Skeletal muscle tissue (tissue), 4 donors: Measurements from ENCODE around the gene JAG2. TPM values are rescaled to one million over a fixed set of nuclear protein-coding genes. Genes with fewer than 3 reads are reported as not detected.
"Not testable (repeated sequence)": the region's sequence is repeated elsewhere in the genome, so short reads cannot be mapped to it uniquely, and the experiment has no call there.

Source experiments
- H3K27ac ChIP-seq: one replicate; pipeline ENCODE4 v1.7.0; 2013; ENCODE audit warnings: mild to moderate bottlenecking, low read depth, low read length, inconsistent platforms
- H3K27me3 ChIP-seq, 3 donors: one replicate each; pipeline ENCODE4 v1.7.0; 2013; ENCODE audit warnings: low read length in 3 of 3; ENCODE audit not compliant: control insufficient read depth in 3 of 3, insufficient read depth in 3 of 3
- H3K36me3 ChIP-seq, 3 donors: one replicate each; pipeline ENCODE4 v1.7.0; 2013; ENCODE audit warnings: low read length in 3 of 3; ENCODE audit not compliant: control insufficient read depth in 3 of 3, insufficient read depth in 3 of 3
- H3K4me1 ChIP-seq, 3 donors: one replicate each; pipeline ENCODE4 v1.7.0; 2013; ENCODE audit warnings: low read length in 3 of 3, mild to moderate bottlenecking in 3 of 3; ENCODE audit not compliant: control insufficient read depth in 3 of 3, insufficient read depth in 3 of 3
- H3K4me3 ChIP-seq, 3 donors: one replicate each; pipeline ENCODE4 v1.7.0; 2013; ENCODE audit warnings: low read length in 3 of 3
- H3K9ac ChIP-seq, 3 donors: one replicate each; pipeline ENCODE4 v1.7.0; 2013; ENCODE audit warnings: low read length in 3 of 3, mild to moderate bottlenecking in 3 of 3, moderate library complexity in 2 of 3, low read depth in 1 of 3
- H3K9me3 ChIP-seq, 3 donors: one replicate each; pipeline ENCODE4 v1.7.0; 2013; ENCODE audit warnings: low read length in 3 of 3; ENCODE audit not compliant: control insufficient read depth in 3 of 3
- total RNA-seq: library from RNA; depleted of rRNA; stranded (reverse); fragments of >200 nt; gene quantifications from one replicate; pipeline ENCODE4 v1.2.3, GENCODE V29; 2014
- donor health status: Osteomylitis.

Gene JAG2
- total RNA-seq, 1 donor from 2014 or later, result 33.9 TPM

DNA sequence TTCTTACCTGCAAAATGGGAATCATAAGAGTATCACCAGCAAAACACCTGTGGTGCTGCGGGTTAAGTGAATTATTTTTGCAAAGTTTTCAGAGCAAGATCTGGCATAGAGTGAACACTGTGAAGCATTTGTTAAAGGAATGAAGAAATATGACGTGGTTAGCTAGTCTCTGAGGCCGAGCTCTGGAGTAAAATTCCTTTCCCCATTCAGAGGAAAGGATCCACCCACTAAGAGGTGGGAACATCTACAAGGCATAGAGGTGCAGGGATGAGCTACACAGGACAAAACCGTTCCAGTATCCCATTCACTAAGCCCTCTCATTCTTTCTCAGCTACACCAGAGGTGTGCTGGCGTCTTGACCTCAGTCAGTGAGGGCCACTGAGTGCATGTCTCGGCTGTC, 48.5 kb downstream of the JAG2 start:
- H3K9ac ChIP-seq, result no peak overlapping the region
- no peaks in the 10 kb centered on the region for H3K36me3 ChIP-seq
- H3K27me3 ChIP-seq, result peaks cover 15 to 26% (median 16%) of the 10 kb centered on the region in 3 donors
- peaks cover 8 to 17% (median 10%) of the 10 kb centered on the region in 3 donors for H3K9me3 ChIP-seq
- H3K4me1 ChIP-seq, result no peaks in the 10 kb centered on the region
- no peak overlapping the region for H3K27ac ChIP-seq
- no peak overlapping the region for H3K4me3 ChIP-seq

DNA sequence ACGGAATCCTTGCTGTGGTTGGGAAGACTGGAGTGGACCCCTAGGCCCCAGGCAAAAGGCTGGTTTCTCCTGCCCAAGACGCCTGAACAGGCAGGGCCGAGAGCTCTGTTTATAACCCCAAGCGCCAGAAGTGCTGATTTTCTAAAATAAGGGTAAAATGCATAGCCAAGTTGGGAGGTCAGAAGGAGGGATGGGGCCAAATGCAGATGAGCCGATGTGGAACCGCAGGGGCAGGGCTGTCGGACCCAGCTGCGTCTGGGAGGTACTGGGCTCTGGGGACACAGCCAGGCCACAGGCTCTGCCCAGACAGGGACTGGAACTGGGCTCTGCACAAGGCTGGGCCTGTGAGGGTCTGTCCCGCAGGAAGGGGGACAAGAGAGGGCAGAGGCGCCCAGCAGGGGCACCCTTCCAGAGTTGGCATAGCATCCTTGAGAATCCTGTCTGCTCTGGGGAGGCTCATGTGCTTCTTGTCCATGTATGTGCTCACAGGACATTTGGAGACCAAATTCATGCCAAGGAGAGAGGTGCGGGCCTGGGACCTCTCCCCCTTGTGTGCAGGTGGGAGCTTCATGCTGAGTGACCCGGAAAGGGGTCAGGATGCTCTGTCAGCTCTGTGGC, 49.1 kb downstream of the JAG2 start:
- no peaks in the 10 kb centered on the region for H3K36me3 ChIP-seq
- peaks cover 11 to 21% (median 12%) of the 10 kb centered on the region in 3 donors for H3K27me3 ChIP-seq
- no peak overlapping the region for H3K9ac ChIP-seq
- peaks cover 8 to 17% (median 10%) of the 10 kb centered on the region in 3 donors for H3K9me3 ChIP-seq
- no peak overlapping the region for H3K27ac ChIP-seq
- no peaks in the 10 kb centered on the region for H3K4me1 ChIP-seq
- no peak overlapping the region for H3K4me3 ChIP-seq

DNA sequence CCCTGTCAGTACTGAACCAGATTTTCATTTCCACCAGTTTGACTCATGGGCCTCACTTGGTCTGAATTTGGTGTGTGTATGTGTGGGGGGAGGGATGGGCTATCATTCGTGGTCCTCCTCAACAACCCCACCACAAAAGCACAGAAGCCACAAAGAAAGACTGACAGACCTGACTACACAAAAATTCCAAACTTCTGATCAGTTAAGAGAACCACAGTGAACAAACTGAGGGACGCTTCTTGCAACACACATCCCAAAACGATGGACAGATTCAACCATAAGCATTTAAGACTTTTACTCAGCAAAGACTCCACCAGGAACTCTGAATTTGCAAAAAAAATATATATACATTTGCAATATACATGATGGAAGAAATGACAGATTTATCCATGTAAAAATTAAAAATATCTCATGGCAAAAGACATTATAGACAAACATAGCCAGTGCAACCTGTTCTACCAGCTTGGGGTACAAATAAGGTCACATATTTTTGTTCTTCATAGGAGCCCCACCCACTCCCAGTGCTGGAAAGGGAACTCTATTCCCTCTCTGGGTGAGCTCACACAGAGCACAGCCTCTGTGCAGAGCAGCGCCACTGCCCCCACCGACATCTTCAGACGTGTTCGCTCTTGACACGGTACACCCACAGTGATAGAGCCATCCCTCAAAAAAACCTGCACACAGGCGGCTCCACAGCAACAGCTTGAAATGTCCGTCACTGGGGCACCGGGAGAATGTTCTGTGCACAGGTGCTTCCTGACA, 49.7 kb downstream of the JAG2 start:
- H3K9me3 ChIP-seq, result peaks cover 8 to 17% (median 10%) of the 10 kb centered on the region in 3 donors
- H3K4me3 ChIP-seq, result no peak overlapping the region
- no peak overlapping the region for H3K9ac ChIP-seq
- H3K27me3 ChIP-seq, result peaks cover 5 to 15% (median 8%) of the 10 kb centered on the region in 3 donors
- H3K36me3 ChIP-seq, result no peaks in the 10 kb centered on the region
- no peak overlapping the region for H3K27ac ChIP-seq
- H3K4me1 ChIP-seq, result no peaks in the 10 kb centered on the region

DNA sequence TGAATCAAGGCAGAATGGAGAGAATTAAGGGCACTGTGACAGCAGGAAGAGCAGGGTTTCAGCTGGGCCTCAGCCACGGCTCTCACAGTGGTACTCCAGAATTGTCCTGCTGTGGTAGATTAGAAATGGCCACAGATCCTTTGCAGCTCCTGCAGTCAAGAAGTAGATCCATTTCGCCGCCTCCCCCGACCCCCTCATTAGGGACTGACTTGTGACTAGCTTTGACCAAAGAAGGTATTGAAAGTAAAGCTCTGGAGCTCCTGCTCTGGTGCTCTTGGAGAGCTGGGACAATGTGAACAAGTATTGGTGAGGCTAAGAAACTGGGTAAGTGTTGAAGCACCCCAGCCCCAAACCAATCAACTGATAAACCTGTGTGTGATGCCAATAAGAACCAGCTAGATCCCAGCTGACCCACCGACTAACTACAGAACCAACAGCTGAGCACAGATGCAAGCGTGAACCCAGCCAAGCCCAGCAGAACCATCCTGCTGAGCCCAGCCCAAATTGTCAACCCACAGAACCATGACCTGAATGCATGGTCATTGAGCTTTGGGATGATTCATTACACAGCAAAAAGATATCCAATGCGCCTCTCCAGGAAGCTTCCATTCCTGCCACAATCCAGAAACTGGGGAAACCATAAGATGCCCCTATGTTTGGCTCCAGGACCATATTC, 50.7 kb downstream of the JAG2 start:
- Histone ChIP-seq H3K4me3 (no peak overlapping the region), H3K9me3 (peaks cover 8 to 17% (median 10%) of the 10 kb centered on the region in 3 donors), H3K27me3 (peaks cover 3 to 13% (median 5%) of the 10 kb centered on the region in 3 donors), H3K4me1 (no peaks in the 10 kb centered on the region), H3K9ac (no peak overlapping the region), H3K36me3 (no peaks in the 10 kb centered on the region), H3K27ac (no peak overlapping the region)

DNA sequence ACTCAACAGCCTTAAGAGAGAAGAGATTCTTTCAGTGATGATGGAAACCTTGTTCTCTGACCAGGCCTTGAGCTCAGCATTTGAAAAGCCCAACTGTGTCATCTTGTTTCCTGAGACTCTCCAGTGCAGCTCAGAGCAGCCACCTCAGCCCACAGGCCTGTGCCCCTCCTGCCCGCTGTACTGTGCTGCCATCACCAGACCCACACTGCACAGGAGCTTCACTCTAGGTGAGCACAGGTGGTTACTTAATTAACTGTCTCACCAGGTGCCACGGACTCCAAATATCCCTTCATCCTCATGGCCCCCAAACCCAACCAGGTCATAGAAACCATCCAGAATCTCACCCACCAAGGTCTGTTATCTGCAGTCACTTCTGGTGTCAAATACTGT, 51.3 kb downstream of the JAG2 start:
- no peak overlapping the region for H3K4me3 ChIP-seq
- H3K4me1 ChIP-seq, result no peaks in the 10 kb centered on the region
- no peak overlapping the region for H3K27ac ChIP-seq
- peaks cover 8 to 12% (median 10%) of the 10 kb centered on the region in 3 donors for H3K9me3 ChIP-seq
- H3K36me3 ChIP-seq, result no peaks in the 10 kb centered on the region
- H3K9ac ChIP-seq, result no peak overlapping the region
- peaks cover 3 to 13% (median 5%) of the 10 kb centered on the region in 3 donors for H3K27me3 ChIP-seq

DNA sequence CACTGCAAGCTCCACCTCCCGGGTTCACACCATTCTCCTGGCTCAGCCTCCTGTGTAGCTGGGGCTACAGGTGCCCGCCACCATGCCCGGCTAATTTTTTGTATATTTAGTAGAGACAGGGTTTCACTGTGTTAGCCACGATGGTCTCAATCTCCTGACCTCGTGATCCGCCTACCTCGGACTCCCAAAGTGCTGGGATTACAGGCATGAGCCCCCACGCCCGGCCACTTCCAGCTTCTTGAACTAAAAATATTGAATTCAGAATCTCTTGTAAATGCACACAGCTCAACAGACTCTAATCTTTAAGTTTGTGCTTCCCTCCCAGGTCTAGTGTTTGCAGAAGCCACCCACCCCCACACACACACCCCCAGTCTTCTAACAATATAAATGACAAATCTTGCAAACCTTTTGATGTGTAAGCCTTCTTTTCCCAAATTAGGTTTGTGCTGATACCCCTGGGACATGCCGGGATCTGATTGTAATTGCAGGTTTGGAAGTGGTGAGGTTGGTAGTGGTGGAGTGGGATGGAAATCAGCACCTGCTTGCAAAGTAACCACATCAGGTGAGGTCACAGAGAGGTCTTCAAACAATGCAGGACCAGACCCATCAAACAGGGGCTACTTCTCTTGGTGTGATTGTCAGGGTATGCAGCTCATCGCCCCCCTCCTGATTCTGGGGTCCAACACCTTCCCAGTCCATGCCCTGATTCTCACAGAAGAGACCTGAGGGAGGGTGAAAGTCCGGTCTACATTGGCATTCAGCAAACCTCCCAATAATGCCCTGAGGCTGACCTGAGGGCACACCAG, 51.9 kb downstream of the JAG2 start:
- Histone ChIP-seq H3K9me3 (peaks cover 4 to 6% (median 5%) of the 10 kb centered on the region in 3 donors), H3K4me3 (no peak overlapping the region), H3K27ac (no peak overlapping the region), H3K4me1 (no peaks in the 10 kb centered on the region), H3K9ac (no peak overlapping the region), H3K36me3 (no peaks in the 10 kb centered on the region), H3K27me3 (peaks cover 3 to 13% (median 5%) of the 10 kb centered on the region in 3 donors)

DNA sequence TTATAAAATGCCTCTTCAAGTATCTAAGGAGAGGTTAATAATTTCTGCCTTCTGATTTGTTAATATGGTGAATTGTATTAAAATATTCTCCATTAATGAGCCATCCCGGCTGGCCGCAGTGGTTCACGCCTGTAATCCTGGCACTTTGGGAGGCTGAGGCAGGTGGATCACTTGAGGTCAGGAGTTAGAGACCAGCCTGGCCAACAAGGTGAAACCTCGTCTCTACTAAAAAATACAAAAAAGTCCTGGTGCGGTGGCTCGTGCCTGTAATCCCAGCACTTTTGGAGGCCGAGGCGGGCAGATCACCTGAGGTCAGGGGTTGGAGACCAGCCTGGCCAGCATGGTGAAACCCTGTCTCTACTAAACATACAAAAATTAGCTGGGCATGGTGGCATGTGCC, 59.3 kb downstream of the JAG2 start:
- H3K9me3 ChIP-seq, H3K36me3 ChIP-seq, H3K27me3 ChIP-seq, H3K4me3 ChIP-seq, H3K27ac ChIP-seq, H3K9ac ChIP-seq, H3K4me1 ChIP-seq: not testable (repeated sequence)

DNA sequence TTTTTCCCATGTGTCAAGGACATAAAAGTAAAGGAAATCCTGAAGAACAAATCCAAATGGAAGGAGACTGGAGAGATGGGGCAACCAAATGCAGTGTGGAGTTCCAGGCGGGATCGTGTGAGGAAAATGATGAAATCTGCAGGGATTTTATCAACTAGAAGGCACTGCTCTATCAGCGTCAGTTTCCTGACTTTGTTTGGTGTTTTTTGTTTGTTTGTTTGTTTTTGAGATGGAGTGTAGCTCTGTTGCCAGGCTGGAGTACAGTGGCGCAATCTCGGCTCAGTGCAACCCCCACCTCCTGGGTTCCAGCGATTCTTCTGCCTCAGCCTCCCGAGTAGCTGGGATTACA, 60.1 kb downstream of the JAG2 start:
- Histone ChIP-seq H3K9me3 (no peaks in the 10 kb centered on the region), H3K4me3 (no peak overlapping the region), H3K4me1 (no peaks in the 10 kb centered on the region), H3K27ac (no peak overlapping the region), H3K36me3 (no peaks in the 10 kb centered on the region), H3K27me3 (peaks cover 0 to 6% (median 5%) of the 10 kb centered on the region in 3 donors), H3K9ac (no peak overlapping the region)

DNA sequence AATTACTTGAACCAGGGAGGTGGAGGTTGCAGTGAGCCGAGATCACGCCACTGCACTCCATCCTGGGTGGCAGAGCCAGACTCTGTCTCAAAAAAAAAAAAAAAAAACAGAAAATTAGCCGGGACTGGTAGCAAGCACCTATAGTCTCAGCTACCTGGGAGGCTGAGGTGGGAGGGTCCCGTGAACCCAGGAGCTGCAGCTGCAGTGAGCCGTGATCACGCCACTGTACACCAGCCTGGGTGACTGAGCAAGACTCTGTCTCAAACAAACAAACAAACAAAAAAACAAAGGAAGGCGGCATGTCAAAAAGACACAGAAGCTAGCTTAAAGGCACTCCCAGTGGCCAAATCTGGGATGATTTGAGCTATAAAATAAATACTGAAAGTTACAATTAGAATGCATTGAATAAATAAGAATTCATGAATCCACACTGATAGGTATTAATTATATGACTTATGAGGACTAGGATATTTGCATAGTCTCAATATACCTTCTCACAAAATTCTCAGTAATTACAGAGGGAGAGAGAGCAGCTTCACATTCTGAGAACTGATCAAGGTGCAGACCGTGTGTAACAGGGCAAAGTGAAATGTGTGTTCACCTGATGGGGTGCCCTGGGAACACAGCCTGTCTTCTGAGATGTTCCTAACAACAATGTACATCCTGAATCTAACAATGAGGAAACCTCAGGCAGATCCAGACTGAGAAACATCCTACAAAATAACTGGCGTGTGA, 60.6 kb downstream of the JAG2 start:
- Histone ChIP-seq H3K4me1 (no peaks in the 10 kb centered on the region), H3K9ac (no peak overlapping the region), H3K27ac (no peak overlapping the region), H3K4me3 (no peak overlapping the region), H3K27me3 (peaks cover 4 to 11% (median 6%) of the 10 kb centered on the region in 3 donors), H3K9me3 (no peaks in the 10 kb centered on the region), H3K36me3 (no peaks in the 10 kb centered on the region)
